DND-41 (cell line): ENCODE measurements around the gene LHX2.

ENCODE experiments used
- CTCF ChIP-seq: IDR thresholded peaks from 2 replicates; pipeline ENCODE4 v1.5.1; 2012; ENCODE audit warnings: borderline replicate concordance, low read length, moderate library complexity, mild to moderate bottlenecking; ENCODE audit not compliant: poor library complexity, severe bottlenecking; ENCODE audit errors: extremely low read depth
- EZH2 ChIP-seq: IDR thresholded peaks from 3 replicates; pipeline ENCODE4 v1.6.1; 2012; ENCODE audit warnings: borderline replicate concordance, low read depth, mild to moderate bottlenecking, moderate library complexity, low read length, inconsistent platforms; ENCODE audit not compliant: severe bottlenecking

GRCh38 chr9:123983047-123983446 is 28.5 kb upstream of the LHX2 start:
- TF ChIP-seq CTCF (no peak), EZH2 (no peak)
